SK-N-SH (cell line): ENCODE measurements around the gene JAKMIP1. TPM values are rescaled to one million over a fixed set of nuclear protein-coding genes. Genes with fewer than 3 reads are reported as not detected.
A peak's percentile ranks its signal among the peaks of the same experiment; 100 is the strongest.

ENCODE experiments used
- CTCF ChIA-PET: fragments of 300-600, 350-600 bp; formaldehyde crosslinking; extraction: SDS; loops from one replicate; lab custom pipeline; 2021; lab: Yijun Ruan, JAX
- POLR2A ChIA-PET: fragments of 350-600 bp; sonication (Branson Sonifier 250); formaldehyde crosslinking; extraction: SDS; loops from one replicate; lab custom pipeline; 2020; ENCODE audit warnings: antibody characterized with exemption, inconsistent platforms; lab: Yijun Ruan, JAX
- DNase-seq: peaks from one replicate; pipeline ENCODE4 v3.0.0; 2012
- H2AFZ ChIP-seq: fragments of 200-600 bp; sonication (generic); 2 replicates; pipeline ENCODE4 v1.8.1; 2016; ENCODE audit warnings: antibody characterized with exemption, mild to moderate bottlenecking, low read depth
- H3F3A ChIP-seq: fragments of 200-600 bp; sonication (generic); replicated peaks from 2 replicates; pipeline ENCODE3; 2016; ENCODE audit warnings: antibody characterized with exemption, mild to moderate bottlenecking; ENCODE audit not compliant: insufficient read depth
- H3K27ac ChIP-seq, 2 experiments: fragments of 200-500 bp in 1 of 2; fragments of 200-600 bp in 1 of 2; sonication (Bioruptor generic) in 1 of 2; sonication (generic), shearing (Covaris generic) in 1 of 2; 2 replicates each; pipeline versions ENCODE4 v1.5.1 to v1.6.1; 2014 to 2016; ENCODE audit warnings: low read depth in 2 of 2, inconsistent platforms in 1 of 2, low read length in 1 of 2, mild to moderate bottlenecking in 1 of 2, mixed read lengths in 1 of 2
- H3K27me3 ChIP-seq: fragments of 200-600 bp; sonication (generic), shearing (Covaris generic); 2 replicates; pipeline ENCODE4 v1.6.1; 2016; ENCODE audit warnings: mixed run types; ENCODE audit not compliant: insufficient read depth
- H3K36me3 ChIP-seq, 2 experiments: fragments of 200-500 bp in 1 of 2; fragments of 200-600 bp in 1 of 2; sonication (Bioruptor generic) in 1 of 2; sonication (generic) in 1 of 2; replicated peaks in 1 of 2; 2 replicates each; pipeline versions ENCODE3 to v1.5.1; 2014 to 2016; ENCODE audit warnings: low read length in 1 of 2, mild to moderate bottlenecking in 1 of 2; ENCODE audit not compliant: insufficient read depth in 2 of 2, control insufficient read depth in 1 of 2
- H3K4me1 ChIP-seq, 2 experiments: fragments of 200-500 bp in 1 of 2; fragments of 200-600 bp in 1 of 2; sonication (Bioruptor generic) in 1 of 2; sonication (generic), shearing (Covaris generic) in 1 of 2; 2 replicates each; pipeline versions ENCODE4 v1.5.1 to v1.6.1; 2014 to 2016; ENCODE audit warnings: low read depth in 1 of 2, low read length in 1 of 2, mixed run types in 1 of 2; ENCODE audit not compliant: insufficient read depth in 2 of 2, control insufficient read depth in 1 of 2
- H3K4me2 ChIP-seq: fragments of 200-600 bp; sonication (generic), shearing (Covaris generic); 2 replicates; pipeline ENCODE4 v1.6.1; 2017; ENCODE audit warnings: mixed run types
- H3K4me3 ChIP-seq, 2 experiments: fragments of 200-500 bp in 1 of 2; fragments of 200-600 bp in 1 of 2; sonication (Bioruptor generic) in 1 of 2; sonication (generic), shearing (Covaris generic) in 1 of 2; 2 replicates each; pipeline versions ENCODE4 v1.5.1 to v1.8.1; 2014 to 2016; ENCODE audit warnings: low read depth in 2 of 2, inconsistent platforms in 1 of 2, low read length in 1 of 2, mild to moderate bottlenecking in 1 of 2, mixed read lengths in 1 of 2, moderate library complexity in 1 of 2
- H3K79me2 ChIP-seq: fragments of 200-600 bp; sonication (generic); 2 replicates; pipeline ENCODE4 v1.8.1; 2017; ENCODE audit warnings: mild to moderate bottlenecking; ENCODE audit not compliant: insufficient read depth
- H3K9ac ChIP-seq: fragments of 200-600 bp; sonication (generic); 2 replicates; pipeline ENCODE4 v1.6.1; 2017; ENCODE audit warnings: mixed run types
- H3K9me2 ChIP-seq: fragments of 200-600 bp; sonication (generic); 2 replicates; pipeline ENCODE4 v1.6.1; 2017; ENCODE audit warnings: mixed run types
- H3K9me3 ChIP-seq: fragments of 200-600 bp; sonication (generic); 2 replicates; pipeline ENCODE4 v1.6.1; 2017; ENCODE audit warnings: mixed run types, mild to moderate bottlenecking, moderate library complexity
- H4K20me1 ChIP-seq: fragments of 200-600 bp; sonication (generic); 2 replicates; pipeline ENCODE4 v1.6.1; 2017; ENCODE audit warnings: mild to moderate bottlenecking, mixed run types; ENCODE audit not compliant: insufficient read depth
- CHD2 ChIP-seq: fragments of 150-350 bp; IDR thresholded peaks from 2 replicates; pipeline ENCODE4 v1.6.1; 2018; ENCODE audit warnings: low read length; ENCODE audit not compliant: partially characterized antibody
- CTCF ChIP-seq: fragments of 200-600 bp; sonication (generic); IDR thresholded peaks from 2 replicates; pipeline ENCODE4 v1.6.1; 2017; ENCODE audit warnings: antibody characterized with exemption, mild to moderate bottlenecking, moderate library complexity
- ELF1 ChIP-seq: IDR thresholded peaks from 2 replicates; pipeline ENCODE4 v1.4.0; 2012
- EP300 ChIP-seq, 2 experiments: IDR thresholded peaks; 2 replicates each; pipeline versions ENCODE4 v1.4.0 to v1.6.1; 2012; ENCODE audit warnings: borderline replicate concordance in 1 of 2, low read depth in 1 of 2, low read length in 1 of 2
- FOSL2 ChIP-seq: IDR thresholded peaks from 2 replicates; pipeline ENCODE4 v1.4.0; 2012; ENCODE audit warnings: low read depth, mild to moderate bottlenecking, moderate library complexity, borderline replicate concordance
- FOXJ3 ChIP-seq: sonication (generic); formaldehyde crosslinking; IDR thresholded peaks from 2 replicates; pipeline ENCODE4 v1.5.1; 2020; ENCODE audit warnings: mild to moderate bottlenecking, missing genetic modification reagents
- FOXM1 ChIP-seq: IDR thresholded peaks from 2 replicates; pipeline ENCODE4 v1.4.0; 2012; ENCODE audit warnings: low read depth, mild to moderate bottlenecking
- GABPA ChIP-seq: IDR thresholded peaks from 2 replicates; pipeline ENCODE4 v1.4.0; 2012; ENCODE audit warnings: low read depth, mild to moderate bottlenecking
- GATA2 ChIP-seq: sonication (generic); formaldehyde crosslinking; IDR thresholded peaks from 2 replicates; pipeline ENCODE4 v1.5.0; 2020; ENCODE audit warnings: mild to moderate bottlenecking, missing genetic modification reagents
- IRF3 ChIP-seq: fragments of 150-350 bp; IDR thresholded peaks from 2 replicates; pipeline ENCODE4 v1.6.1; 2016; ENCODE audit warnings: mild to moderate bottlenecking, low read depth, low read length
- MAX ChIP-seq: IDR thresholded peaks from 2 replicates; pipeline ENCODE4 v1.4.0; 2012; ENCODE audit warnings: low read depth
- MEF2A ChIP-seq: IDR thresholded peaks from 2 replicates; pipeline ENCODE4 v1.4.0; 2012; ENCODE audit warnings: low read depth, borderline replicate concordance
- MXI1 ChIP-seq: IDR thresholded peaks from 2 replicates; pipeline ENCODE4 v1.6.1; 2012; ENCODE audit warnings: mild to moderate bottlenecking, low read depth, low read length, improper control_type of control experiment
- NRF1 ChIP-seq: IDR thresholded peaks from 2 replicates; pipeline ENCODE4 v1.6.1; 2012; ENCODE audit warnings: low read depth, mild to moderate bottlenecking, low read length
- POLR2AphosphoS5 ChIP-seq: IDR thresholded peaks from 2 replicates; pipeline ENCODE4 v1.6.1; 2012; ENCODE audit warnings: low read depth, low read length
- RAD21 ChIP-seq: IDR thresholded peaks from 2 replicates; pipeline ENCODE4 v1.6.1; 2012; ENCODE audit warnings: mild to moderate bottlenecking, low read length
- RCOR1 ChIP-seq: fragments of 150-350 bp; IDR thresholded peaks from 2 replicates; pipeline ENCODE4 v1.6.1; 2017; ENCODE audit warnings: antibody characterized with exemption, low read length
- RFX5 ChIP-seq: IDR thresholded peaks from 2 replicates; pipeline ENCODE4 v1.6.1; 2012; ENCODE audit warnings: mild to moderate bottlenecking, improper control_type of control experiment, low read length
- RXRA ChIP-seq: IDR thresholded peaks from 2 replicates; pipeline ENCODE4 v1.4.0; 2012; ENCODE audit warnings: low read depth, mild to moderate bottlenecking, borderline replicate concordance
- SIN3A ChIP-seq: IDR thresholded peaks from 2 replicates; pipeline ENCODE4 v1.6.1; 2012; ENCODE audit warnings: low read depth, mild to moderate bottlenecking, low read length, moderate library complexity, borderline replicate concordance
- TAF1 ChIP-seq: IDR thresholded peaks from 2 replicates; pipeline ENCODE4 v1.6.1; 2012; ENCODE audit warnings: low read depth, mild to moderate bottlenecking, low read length, moderate library complexity, borderline replicate concordance
- TCF12 ChIP-seq: IDR thresholded peaks from 2 replicates; pipeline ENCODE4 v1.4.0; 2012
- USF1 ChIP-seq: IDR thresholded peaks from 2 replicates; pipeline ENCODE4 v1.4.0; 2012; ENCODE audit warnings: low read depth, borderline replicate concordance
- USF2 ChIP-seq: fragments of 150-350 bp; IDR thresholded peaks from 2 replicates; pipeline ENCODE4 v1.6.1; 2017; ENCODE audit warnings: antibody characterized with exemption, low read length, low read depth, borderline replicate concordance
- WGBS: methylation state at CpG from one replicate; pipeline ENCODE4 v1.1.6; 2017; ENCODE audit warnings: low lambda C conversion rate; 5-methylcytosine and 5-hydroxymethylcytosine counted together
- polyA plus RNA-seq, 3 experiments: library from polyadenylated mRNA; depleted of rRNA; stranded (reverse); fragments of >200 nt; gene quantifications; 2 replicates each; pipeline ENCODE4 v1.2.3, GENCODE V29; 2012

JAKMIP1 gene
- polyA plus RNA-seq, 1 of the 3 experiments (the other 2 are of a cell fraction): 0.54 TPM

- Histone ChIP-seq H4K20me1 (no peaks in the 10 kb centered on the region), H3K9ac (no peak overlapping the region), H3K4me2 (no peak overlapping the region), H3K9me2 (no peaks in the 10 kb centered on the region), H3F3A (no peaks in the 10 kb centered on the region), H2AFZ (no peak overlapping the region), H3K36me3 (no peaks in the 10 kb centered on the region), H3K27me3 (no peaks in the 10 kb centered on the region), H3K79me2 (no peaks in the 10 kb centered on the region), H3K27ac (no peak overlapping the region), H3K4me1 (peaks cover 0 to 23% of the 10 kb centered on the region in 2 experiments; a peak in 1 of 4 replicates), H3K4me3 (no peak overlapping the region), H3K9me3 (no peaks in the 10 kb centered on the region)
- 31% methylated on average over 6 of the region's 6 CpGs for WGBS
- ChIA-PET POLR2A (no interaction called here), CTCF (interaction anchor here (0.9 to 7.2 kb wide), 21 partner anchors 12 to 340 kb away, joined by 3 to 107 read pairs (median 9); partner anchors contain the start of gene C4orf50)
- DNase-seq: no peak
- TF ChIP-seq GABPA (no peak), FOSL2 (no peak), MXI1 (no peak), FOXM1 (no peak), EP300 (IDR thresholded peaks at IDR 0.05; ENCODE audit: borderline replicate concordance in 1 of 2, low read depth in 1 of 2, low read length in 1 of 2) (no peak), ELF1 (no peak), MEF2A (no peak), RAD21 (no peak), RFX5 (no peak), NRF1 (no peak)
Measured at GRCh38 chr4:5999356-5999755, 201.0 kb downstream of the JAKMIP1 start.

GRCh38 chr4:5998333-5998936 is 201.9 kb downstream of the JAKMIP1 start:
- Histone ChIP-seq H3K9me3 (no peaks in the 10 kb centered on the region), H3K9me2 (no peaks in the 10 kb centered on the region), H3K4me2 (no peak overlapping the region), H2AFZ (no peak overlapping the region), H4K20me1 (no peaks in the 10 kb centered on the region), H3K27ac (no peak overlapping the region; a peak in 1 of 4 replicates), H3K27me3 (no peaks in the 10 kb centered on the region), H3K4me3 (peak overlapping the region in 1 of 2 experiments; percentile 57; a peak in 1 of 4 replicates), H3K36me3 (no peaks in the 10 kb centered on the region), H3F3A (no peaks in the 10 kb centered on the region), H3K4me1 (peaks cover 0 to 23% of the 10 kb centered on the region in 2 experiments; a peak in 1 of 4 replicates), H3K9ac (no peak overlapping the region), H3K79me2 (no peaks in the 10 kb centered on the region)
- POLR2A ChIA-PET: no interaction called here
- CTCF ChIA-PET: interaction anchor here (0.6 to 7.2 kb wide), 96 partner anchors 11 to 600 kb away, joined by 3 to 107 read pairs (median 5); partner anchors contain the start of genes C4orf50, CRMP1, JAKMIP1 and WFS1
- peak; percentile 88 for DNase-seq
- WGBS: 3% methylated on average over 8 of the region's 9 CpGs
- TF ChIP-seq SIN3A (no peak), TAF1 (no peak), RCOR1 (no peak), GATA2 (CRISPR knock-in tag) (no peak), CTCF (peak; percentile 62), CHD2 (no peak), RFX5 (peak; percentile 80), USF1 (no peak), TCF12 (no peak), RAD21 (peak; percentile 96), FOXM1 (no peak), IRF3 (no peak), POLR2AphosphoS5 (no peak), GABPA (no peak), RXRA (no peak), FOXJ3 (CRISPR knock-in tag) (no peak), MAX (no peak), USF2 (no peak), MXI1 (no peak)
